DOHH2 (cell line): ENCODE data around the gene CDKN1C.

Source experiments
- H3F3A ChIP-seq: fragments of 200-600 bp; sonication (generic), shearing (Covaris generic); 2 replicates; pipeline ENCODE4 v1.6.0; 2016; ENCODE audit warnings: antibody characterized with exemption, mild to moderate bottlenecking; ENCODE audit not compliant: control insufficient read depth, insufficient read depth
- H3K27ac ChIP-seq: fragments of 200-600 bp; sonication (generic); 2 replicates; pipeline ENCODE4 v1.5.1; 2014; ENCODE audit warnings: low read depth, mild to moderate bottlenecking, low read length, moderate library complexity
- H3K27me3 ChIP-seq: fragments of 200-600 bp; sonication (generic); 2 replicates; pipeline ENCODE4 v1.6.1; 2014; ENCODE audit warnings: mild to moderate bottlenecking, low read length, mixed read lengths; ENCODE audit not compliant: control insufficient read depth
- H3K36me3 ChIP-seq: fragments of 200-600 bp; sonication (generic); 2 replicates; pipeline ENCODE4 v1.6.1; 2014; ENCODE audit warnings: mild to moderate bottlenecking, low read length, moderate library complexity, mixed read lengths; ENCODE audit not compliant: control insufficient read depth
- H3K4me1 ChIP-seq: fragments of 200-600 bp; sonication (generic); 2 replicates; pipeline ENCODE4 v1.6.1; 2014; ENCODE audit warnings: mild to moderate bottlenecking, low read length, mixed read lengths; ENCODE audit not compliant: control insufficient read depth
- H3K4me2 ChIP-seq: fragments of 200-600 bp; sonication (generic); 2 replicates; pipeline ENCODE4 v1.6.0; 2014; ENCODE audit warnings: mild to moderate bottlenecking, low read length, moderate library complexity
- H3K4me3 ChIP-seq: fragments of 200-600 bp; sonication (generic); 2 replicates; pipeline ENCODE4 v1.5.1; 2014; ENCODE audit warnings: mild to moderate bottlenecking, low read length, mixed read lengths
- H3K79me2 ChIP-seq: fragments of 200-600 bp; sonication (generic); 2 replicates; pipeline ENCODE4 v1.6.1; 2014; ENCODE audit warnings: mild to moderate bottlenecking, low read length, mixed read lengths; ENCODE audit not compliant: control insufficient read depth
- H3K9me2 ChIP-seq: fragments of 200-600 bp; sonication (generic); replicated peaks from 2 replicates; pipeline ENCODE4 v1.6.1; 2014; ENCODE audit warnings: mild to moderate bottlenecking, low read length, mixed read lengths; ENCODE audit not compliant: control insufficient read depth
- H3K9me3 ChIP-seq: fragments of 200-600 bp; sonication (generic); 2 replicates; pipeline ENCODE4 v1.6.1; 2014; ENCODE audit warnings: antibody characterized with exemption, low read length, mixed read lengths; ENCODE audit not compliant: control insufficient read depth, insufficient read depth
- H4K20me1 ChIP-seq: fragments of 200-600 bp; sonication (generic); 2 replicates; pipeline ENCODE4 v1.6.0; 2014; ENCODE audit warnings: low read depth, mild to moderate bottlenecking, antibody characterized with exemption, low read length, moderate library complexity; ENCODE audit not compliant: control insufficient read depth, insufficient read depth
- EZH2phosphoT487 ChIP-seq: fragments of 200-600 bp; sonication (generic); IDR thresholded peaks from 2 replicates; pipeline ENCODE4 v1.6.1; 2017; ENCODE audit warnings: borderline replicate concordance, mild to moderate bottlenecking, antibody characterized with exemption, low read length, moderate library complexity, mixed read lengths
- TF ChIP-seq, protein P1 (sequence below): fragments of 200-600 bp; sonication (generic); IDR thresholded peaks from one replicate; pipeline ENCODE4 v1.5.1; 2014; ENCODE audit warnings: antibody characterized with exemption, mild to moderate bottlenecking, low read depth, low read length; ENCODE audit not compliant: poor library complexity, severe bottlenecking

CDKN1C gene

DNA sequence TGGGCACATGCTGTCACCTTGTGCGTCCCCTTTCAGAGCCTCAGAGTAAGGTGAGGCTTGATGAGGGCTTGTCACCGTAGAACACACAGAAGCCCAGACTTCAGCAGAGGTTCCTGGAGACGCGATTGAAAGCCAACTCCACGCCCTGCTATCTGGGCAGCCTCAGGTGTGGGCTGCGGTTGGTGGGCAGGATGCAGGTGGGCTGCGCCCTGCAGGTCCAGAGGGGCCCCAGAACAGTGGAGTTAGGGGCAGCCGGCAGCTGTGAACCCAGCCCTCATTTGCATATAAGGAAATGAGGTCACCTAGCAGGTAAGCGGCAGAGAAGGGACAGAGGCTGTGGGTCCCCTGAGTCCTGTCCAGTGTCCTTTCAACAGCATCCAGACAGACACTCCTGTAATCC is 28.2 kb upstream of the CDKN1C start:
- Histone ChIP-seq H3K27ac (no peak overlapping the region), H3K4me2 (peak overlapping the region; percentile 27), H3K79me2 (no peaks in the 10 kb centered on the region), H3K36me3 (no peaks in the 10 kb centered on the region), H3K9me2 (no peaks in the 10 kb centered on the region), H3K4me3 (no peak overlapping the region), H3K9me3 (no peaks in the 10 kb centered on the region), H3F3A (no peaks in the 10 kb centered on the region), H4K20me1 (no peaks in the 10 kb centered on the region), H3K4me1 (peaks cover 16% of the 10 kb centered on the region), H3K27me3 (no peaks in the 10 kb centered on the region)
- TF ChIP-seq, protein P1, sequence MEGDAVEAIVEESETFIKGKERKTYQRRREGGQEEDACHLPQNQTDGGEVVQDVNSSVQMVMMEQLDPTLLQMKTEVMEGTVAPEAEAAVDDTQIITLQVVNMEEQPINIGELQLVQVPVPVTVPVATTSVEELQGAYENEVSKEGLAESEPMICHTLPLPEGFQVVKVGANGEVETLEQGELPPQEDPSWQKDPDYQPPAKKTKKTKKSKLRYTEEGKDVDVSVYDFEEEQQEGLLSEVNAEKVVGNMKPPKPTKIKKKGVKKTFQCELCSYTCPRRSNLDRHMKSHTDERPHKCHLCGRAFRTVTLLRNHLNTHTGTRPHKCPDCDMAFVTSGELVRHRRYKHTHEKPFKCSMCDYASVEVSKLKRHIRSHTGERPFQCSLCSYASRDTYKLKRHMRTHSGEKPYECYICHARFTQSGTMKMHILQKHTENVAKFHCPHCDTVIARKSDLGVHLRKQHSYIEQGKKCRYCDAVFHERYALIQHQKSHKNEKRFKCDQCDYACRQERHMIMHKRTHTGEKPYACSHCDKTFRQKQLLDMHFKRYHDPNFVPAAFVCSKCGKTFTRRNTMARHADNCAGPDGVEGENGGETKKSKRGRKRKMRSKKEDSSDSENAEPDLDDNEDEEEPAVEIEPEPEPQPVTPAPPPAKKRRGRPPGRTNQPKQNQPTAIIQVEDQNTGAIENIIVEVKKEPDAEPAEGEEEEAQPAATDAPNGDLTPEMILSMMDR, result no peak
- TF ChIP-seq EZH2phosphoT487, result no peak

GRCh38 chr11:2913019-2913431 is 27.4 kb upstream of the CDKN1C start:
- H3K9me2 ChIP-seq, result no peaks in the 10 kb centered on the region
- no peaks in the 10 kb centered on the region for H4K20me1 ChIP-seq
- H3K9me3 ChIP-seq, result no peaks in the 10 kb centered on the region
- H3K79me2 ChIP-seq, result no peaks in the 10 kb centered on the region
- no peaks in the 10 kb centered on the region for H3K36me3 ChIP-seq
- TF ChIP-seq, protein P1, result no peak
- no peak for TF ChIP-seq EZH2phosphoT487
- no peak overlapping the region for H3K4me2 ChIP-seq
- H3F3A ChIP-seq, result no peaks in the 10 kb centered on the region
- no peaks in the 10 kb centered on the region for H3K27me3 ChIP-seq
- H3K27ac ChIP-seq, result no peak overlapping the region
- H3K4me3 ChIP-seq, result no peak overlapping the region
- peaks cover 16% of the 10 kb centered on the region for H3K4me1 ChIP-seq

DNA sequence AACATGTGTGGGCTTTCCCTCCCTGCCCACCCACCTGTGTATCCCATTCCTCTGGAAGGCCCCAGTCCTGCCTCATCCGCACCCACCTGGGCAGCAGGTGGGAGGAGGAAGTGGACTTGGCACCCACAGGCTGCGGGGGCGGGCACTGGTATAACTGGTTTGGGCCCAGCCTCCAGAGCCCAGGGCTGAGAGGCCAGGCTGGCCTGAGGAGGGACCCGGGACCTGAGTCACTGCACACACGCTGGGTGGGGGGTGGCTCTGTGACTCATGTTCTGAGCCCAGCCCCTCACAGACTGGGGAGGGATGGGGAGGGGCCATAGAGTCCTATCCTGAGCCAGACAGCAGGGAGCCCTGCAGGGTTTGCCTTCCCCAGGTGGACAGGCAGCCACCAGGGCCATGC is 26.9 kb upstream of the CDKN1C start:
- Histone ChIP-seq H3K27ac (no peak overlapping the region), H3K27me3 (no peaks in the 10 kb centered on the region), H3K9me2 (no peaks in the 10 kb centered on the region), H3K79me2 (no peaks in the 10 kb centered on the region), H3K4me2 (no peak overlapping the region), H3K36me3 (no peaks in the 10 kb centered on the region), H3K4me3 (no peak overlapping the region), H3F3A (no peaks in the 10 kb centered on the region), H3K9me3 (no peaks in the 10 kb centered on the region), H3K4me1 (peaks cover 16% of the 10 kb centered on the region), H4K20me1 (no peaks in the 10 kb centered on the region)
- TF ChIP-seq, protein P1, result no peak
- no peak for TF ChIP-seq EZH2phosphoT487
